HCT116 (cell line): ENCODE data around the gene ETFA.

Experiments
- EGR1 ChIP-seq: IDR thresholded peaks from 2 replicates; pipeline ENCODE4 v1.6.1; 2012; ENCODE audit warnings: low read depth
- EZH2 ChIP-seq: fragments of 200-600 bp; sonication (generic); IDR thresholded peaks from 2 replicates; pipeline ENCODE4 v1.6.1; 2017; ENCODE audit warnings: antibody characterized with exemption, mixed run types
- EZH2phosphoT487 ChIP-seq: fragments of 200-600 bp; IDR thresholded peaks from 2 replicates; pipeline ENCODE4 v1.6.1; 2018; ENCODE audit warnings: antibody characterized with exemption, borderline replicate concordance
- JUND ChIP-seq: IDR thresholded peaks from 2 replicates; pipeline ENCODE4 v1.6.1; 2012
- POLR2A ChIP-seq: IDR thresholded peaks from 2 replicates; pipeline ENCODE4 v1.7.0; 2011; ENCODE audit warnings: borderline replicate concordance; ENCODE audit not compliant: insufficient read depth, insufficient read length; ENCODE audit errors: extremely low read depth
- RAD21 ChIP-seq: IDR thresholded peaks from 2 replicates; pipeline ENCODE4 v1.6.1; 2012; ENCODE audit warnings: low read depth, mild to moderate bottlenecking
- REST ChIP-seq: IDR thresholded peaks from 2 replicates; pipeline ENCODE4 v1.6.1; 2012; ENCODE audit warnings: low read depth
- SIN3A ChIP-seq: IDR thresholded peaks from 2 replicates; pipeline ENCODE4 v1.6.1; 2012; ENCODE audit warnings: low read depth
- SP1 ChIP-seq: IDR thresholded peaks from 2 replicates; pipeline ENCODE4 v1.6.1; 2012; ENCODE audit warnings: low read depth
- SRF ChIP-seq: IDR thresholded peaks from 2 replicates; pipeline ENCODE4 v1.6.1; 2012; ENCODE audit warnings: low read depth
- YY1 ChIP-seq: IDR thresholded peaks from 2 replicates; pipeline ENCODE4 v1.6.1; 2011; ENCODE audit warnings: low read length, low read depth, moderate library complexity, mild to moderate bottlenecking; ENCODE audit not compliant: insufficient replicate concordance; ENCODE audit errors: extremely low read depth
- TF ChIP-seq, protein P1 (sequence below), 3 experiments: fragments of 200-600 bp in 1 of 3; sonication (generic) in 1 of 3; IDR thresholded peaks in 2 of 3; conservative IDR thresholded peaks in 1 of 3; 2 replicates each; pipeline ENCODE4 v1.5.1; 2012 to 2017; ENCODE audit warnings: low read depth in 2 of 3, low read length in 2 of 3, antibody characterized with exemption in 1 of 3, borderline replicate concordance in 1 of 3, control low read depth in 1 of 3, mild to moderate bottlenecking in 1 of 3, mixed read lengths in 1 of 3, mixed run types in 1 of 3, moderate library complexity in 1 of 3; ENCODE audit not compliant: insufficient read depth in 1 of 3
- TF ChIP-seq, protein P2 (sequence below): IDR thresholded peaks from 2 replicates; pipeline ENCODE4 v1.6.1; 2012
- TF ChIP-seq, protein P3 (sequence below): IDR thresholded peaks from 2 replicates; pipeline ENCODE4 v1.6.1; 2011; ENCODE audit warnings: mild to moderate bottlenecking, low read length, moderate library complexity; ENCODE audit not compliant: insufficient replicate concordance; ENCODE audit errors: extremely low read depth

DNA sequence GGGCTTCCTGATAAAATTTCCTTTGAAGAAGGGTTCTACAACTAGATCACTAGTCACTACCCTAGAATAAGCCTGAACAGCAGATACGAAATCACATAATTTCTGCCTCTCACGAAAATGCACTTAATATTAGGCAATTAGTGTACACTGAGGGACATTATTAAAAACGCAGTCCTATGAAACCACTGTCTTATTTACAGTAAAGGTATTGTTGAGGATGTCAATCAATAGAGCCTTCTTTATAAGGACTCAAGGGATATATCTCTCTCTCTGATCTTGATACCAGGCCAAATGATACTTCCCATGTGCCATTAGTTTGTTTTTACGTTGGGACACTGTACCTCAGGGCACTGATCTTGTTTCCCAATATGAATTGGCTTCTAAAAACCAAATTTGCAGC is 59.6 kb downstream of the ETFA start:
- no peak for TF ChIP-seq POLR2A
- no peak for TF ChIP-seq SIN3A
- TF ChIP-seq, protein P1, sequence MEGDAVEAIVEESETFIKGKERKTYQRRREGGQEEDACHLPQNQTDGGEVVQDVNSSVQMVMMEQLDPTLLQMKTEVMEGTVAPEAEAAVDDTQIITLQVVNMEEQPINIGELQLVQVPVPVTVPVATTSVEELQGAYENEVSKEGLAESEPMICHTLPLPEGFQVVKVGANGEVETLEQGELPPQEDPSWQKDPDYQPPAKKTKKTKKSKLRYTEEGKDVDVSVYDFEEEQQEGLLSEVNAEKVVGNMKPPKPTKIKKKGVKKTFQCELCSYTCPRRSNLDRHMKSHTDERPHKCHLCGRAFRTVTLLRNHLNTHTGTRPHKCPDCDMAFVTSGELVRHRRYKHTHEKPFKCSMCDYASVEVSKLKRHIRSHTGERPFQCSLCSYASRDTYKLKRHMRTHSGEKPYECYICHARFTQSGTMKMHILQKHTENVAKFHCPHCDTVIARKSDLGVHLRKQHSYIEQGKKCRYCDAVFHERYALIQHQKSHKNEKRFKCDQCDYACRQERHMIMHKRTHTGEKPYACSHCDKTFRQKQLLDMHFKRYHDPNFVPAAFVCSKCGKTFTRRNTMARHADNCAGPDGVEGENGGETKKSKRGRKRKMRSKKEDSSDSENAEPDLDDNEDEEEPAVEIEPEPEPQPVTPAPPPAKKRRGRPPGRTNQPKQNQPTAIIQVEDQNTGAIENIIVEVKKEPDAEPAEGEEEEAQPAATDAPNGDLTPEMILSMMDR (IDR thresholded peaks at IDR 0.05 in 2 of 3, conservative IDR thresholded peaks at IDR 0.05 in 1 of 3; ENCODE audit: borderline replicate concordance in 1 of 3, insufficient read depth in 1 of 3, low read depth in 2 of 3, low read length in 2 of 3): no peak
- no peak for TF ChIP-seq REST
- TF ChIP-seq RAD21: no peak
- TF ChIP-seq, protein P2, sequence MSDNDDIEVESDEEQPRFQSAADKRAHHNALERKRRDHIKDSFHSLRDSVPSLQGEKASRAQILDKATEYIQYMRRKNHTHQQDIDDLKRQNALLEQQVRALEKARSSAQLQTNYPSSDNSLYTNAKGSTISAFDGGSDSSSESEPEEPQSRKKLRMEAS: no peak
- TF ChIP-seq YY1: no peak
- TF ChIP-seq, protein P3, sequence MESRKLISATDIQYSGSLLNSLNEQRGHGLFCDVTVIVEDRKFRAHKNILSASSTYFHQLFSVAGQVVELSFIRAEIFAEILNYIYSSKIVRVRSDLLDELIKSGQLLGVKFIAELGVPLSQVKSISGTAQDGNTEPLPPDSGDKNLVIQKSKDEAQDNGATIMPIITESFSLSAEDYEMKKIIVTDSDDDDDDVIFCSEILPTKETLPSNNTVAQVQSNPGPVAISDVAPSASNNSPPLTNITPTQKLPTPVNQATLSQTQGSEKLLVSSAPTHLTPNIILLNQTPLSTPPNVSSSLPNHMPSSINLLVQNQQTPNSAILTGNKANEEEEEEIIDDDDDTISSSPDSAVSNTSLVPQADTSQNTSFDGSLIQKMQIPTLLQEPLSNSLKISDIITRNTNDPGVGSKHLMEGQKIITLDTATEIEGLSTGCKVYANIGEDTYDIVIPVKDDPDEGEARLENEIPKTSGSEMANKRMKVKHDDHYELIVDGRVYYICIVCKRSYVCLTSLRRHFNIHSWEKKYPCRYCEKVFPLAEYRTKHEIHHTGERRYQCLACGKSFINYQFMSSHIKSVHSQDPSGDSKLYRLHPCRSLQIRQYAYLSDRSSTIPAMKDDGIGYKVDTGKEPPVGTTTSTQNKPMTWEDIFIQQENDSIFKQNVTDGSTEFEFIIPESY: no peak
- TF ChIP-seq EZH2: no peak
- TF ChIP-seq EZH2phosphoT487: no peak
- no peak for TF ChIP-seq JUND
- TF ChIP-seq EGR1: no peak
- TF ChIP-seq SRF: no peak
- no peak for TF ChIP-seq SP1
